Stimulated activated memory B cell treated with anti-CD40 and anti-IgM and Interleukin-4, amounts not matched to agents 10 μg/mL and 1 μg/mL and 100 μg/mL, for 72 hours (primary cell): ENCODE results near the gene DUXB.

Experiments
- ATAC-seq: fragments of 150-1000 bp; cut with Tn5 transposase; 2 replicates; pipeline ENCODE4 v1.10.0; 2021
- H3K27ac Mint-ChIP-seq: one replicate; pipeline ENCODE4 v1.8.0; 2022; ENCODE audit warnings: mild to moderate bottlenecking, mixed read lengths
- H3K27me3 Mint-ChIP-seq: one replicate; pipeline ENCODE4 v1.8.0; 2022; ENCODE audit warnings: mixed read lengths
- H3K36me3 Mint-ChIP-seq: one replicate; pipeline ENCODE4 v1.8.0; 2022; ENCODE audit warnings: mixed read lengths
- H3K4me1 Mint-ChIP-seq: one replicate; pipeline ENCODE4 v1.8.0; 2022; ENCODE audit warnings: mixed read lengths
- H3K4me3 Mint-ChIP-seq: one replicate; pipeline ENCODE4 v1.8.0; 2022; ENCODE audit warnings: mild to moderate bottlenecking, moderate library complexity, mixed read lengths
- H3K9me3 Mint-ChIP-seq: one replicate; pipeline ENCODE4 v1.8.0; 2022; ENCODE audit warnings: mixed read lengths

The DUXB gene

DNA sequence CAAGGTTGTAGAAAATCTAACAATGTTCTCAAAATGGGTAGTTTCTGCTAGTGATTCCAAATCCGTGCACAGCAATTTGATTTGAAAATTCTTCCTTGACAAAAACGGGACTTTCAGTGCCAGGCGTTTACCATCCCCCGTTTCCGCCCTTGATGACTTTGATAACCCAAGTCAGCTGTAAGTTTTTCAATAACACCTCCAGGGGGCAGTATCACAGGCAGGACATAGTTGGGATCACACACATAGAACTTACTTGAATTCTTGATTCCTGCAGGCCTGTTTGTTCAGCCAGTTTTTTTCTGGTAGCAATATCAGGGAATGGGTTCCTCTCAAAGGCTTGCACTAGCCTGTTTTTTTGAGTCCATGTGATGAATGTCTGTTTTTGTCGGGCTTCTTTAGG lies 5.6 kb downstream of the DUXB start:
- ATAC-seq: no peak
- Mint-ChIP-seq H3K9me3 (no peaks in the 10 kb centered on the region), H3K36me3 (no peaks in the 10 kb centered on the region), H3K27me3 (no peaks in the 10 kb centered on the region), H3K4me3 (no peak overlapping the region), H3K4me1 (no peaks in the 10 kb centered on the region), H3K27ac (no peak overlapping the region)

DNA sequence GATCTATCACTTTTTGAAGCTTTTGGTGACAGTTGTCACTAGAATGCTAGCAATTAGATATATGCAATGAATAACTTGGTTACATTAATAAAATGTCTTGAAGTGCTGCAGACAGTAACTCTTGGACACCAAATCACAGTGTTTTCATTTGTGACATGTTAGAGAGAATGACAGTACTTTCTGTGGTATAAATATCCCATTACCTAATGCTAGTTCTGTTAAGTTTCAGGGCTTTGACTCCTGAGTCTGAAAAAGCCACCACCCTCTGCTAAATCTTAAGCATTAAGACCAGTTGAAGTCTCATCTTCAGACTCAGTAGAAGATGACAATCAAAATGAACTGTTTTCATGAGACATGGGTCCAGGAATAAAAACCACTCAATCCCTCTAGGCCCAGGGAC lies 13.9 kb downstream of the DUXB start:
- Mint-ChIP-seq H3K4me1 (no peaks in the 10 kb centered on the region), H3K27ac (no peak overlapping the region), H3K4me3 (no peak overlapping the region), H3K36me3 (peaks cover 18% of the 10 kb centered on the region), H3K9me3 (peaks cover 12% of the 10 kb centered on the region), H3K27me3 (no peaks in the 10 kb centered on the region)
- no peak for ATAC-seq

DNA sequence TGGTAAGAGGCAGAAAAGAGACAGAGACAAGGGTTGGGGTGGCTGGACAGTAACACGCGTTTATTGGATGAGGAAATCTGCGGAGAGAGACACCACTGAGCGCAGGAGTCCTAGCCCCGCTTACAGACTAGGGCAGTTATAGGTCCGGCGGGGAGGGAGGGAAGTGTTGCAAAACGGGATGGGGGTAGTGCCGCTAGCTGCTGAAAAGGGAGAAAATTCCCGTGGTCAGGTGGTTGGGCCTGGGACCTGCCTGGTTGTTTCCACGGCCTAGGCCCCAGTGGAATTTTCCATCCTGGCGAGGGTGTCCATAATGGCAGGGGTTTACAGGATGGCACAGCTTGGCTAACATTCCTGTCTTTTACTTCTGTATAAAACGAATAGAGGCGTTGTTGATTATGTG lies 19.0 kb downstream of the DUXB start:
- ATAC-seq: no peak
- H3K4me1 Mint-ChIP-seq: no peaks in the 10 kb centered on the region
- H3K9me3 Mint-ChIP-seq: peaks cover 12% of the 10 kb centered on the region
- no peak overlapping the region for H3K4me3 Mint-ChIP-seq
- no peaks in the 10 kb centered on the region for H3K27me3 Mint-ChIP-seq
- peaks cover 13% of the 10 kb centered on the region for H3K36me3 Mint-ChIP-seq
- no peak overlapping the region for H3K27ac Mint-ChIP-seq

DNA sequence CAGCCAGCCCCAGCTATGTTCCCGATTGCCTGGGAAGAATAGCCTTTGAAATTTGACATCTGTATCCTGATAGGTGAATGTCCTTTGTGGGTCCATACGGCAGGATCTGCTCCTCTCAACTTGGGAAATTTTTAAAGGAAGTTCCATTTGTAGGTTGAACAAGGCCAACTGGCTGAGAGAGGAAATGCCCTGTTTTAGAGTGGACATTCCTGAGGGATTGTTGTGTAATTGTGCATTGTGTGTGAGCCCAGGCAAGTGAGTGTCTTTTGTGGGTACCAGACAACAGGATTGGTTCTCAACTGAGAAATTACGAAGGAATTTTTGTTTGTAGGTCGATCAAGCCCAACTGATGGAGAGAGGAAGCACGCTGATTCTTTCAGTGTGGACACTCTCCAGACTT lies 21.9 kb downstream of the DUXB start:
- no peak for ATAC-seq
- H3K4me1 Mint-ChIP-seq: no peaks in the 10 kb centered on the region
- H3K4me3 Mint-ChIP-seq: no peak overlapping the region
- H3K9me3 Mint-ChIP-seq: peaks cover 10% of the 10 kb centered on the region
- H3K27me3 Mint-ChIP-seq: no peaks in the 10 kb centered on the region
- H3K27ac Mint-ChIP-seq: no peak overlapping the region
- H3K36me3 Mint-ChIP-seq: peaks cover 17% of the 10 kb centered on the region

DNA sequence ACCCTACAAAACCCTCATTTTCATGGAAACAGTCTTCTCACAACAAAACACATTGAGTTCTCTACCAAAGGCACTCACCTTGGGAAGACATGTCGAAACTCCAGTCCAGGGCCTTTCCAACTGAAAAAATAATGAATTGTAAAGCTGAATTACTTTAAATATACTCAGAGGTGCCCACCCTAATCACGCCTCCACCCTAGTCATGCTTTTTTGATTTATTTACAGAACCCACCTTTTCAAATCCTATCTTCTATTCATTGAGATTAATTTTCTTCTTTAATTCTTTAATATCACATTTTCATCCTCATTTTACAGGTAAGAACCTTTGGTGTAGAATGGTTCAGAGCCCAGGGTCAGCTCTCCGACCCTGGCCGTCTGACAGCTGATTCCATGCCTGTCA lies 24.4 kb downstream of the DUXB start, which contains the start of gene CPHXL2:
Gene CPHXL2, minus strand, starts transcription at position 101 of the 400 bp plus-strand sequence. Its CDS starts 10 bp downstream, at position 91.
- no peaks in the 10 kb centered on the region for H3K9me3 Mint-ChIP-seq
- no peaks in the 10 kb centered on the region for H3K27me3 Mint-ChIP-seq
- ATAC-seq: no peak
- H3K4me3 Mint-ChIP-seq: no peak within 1 kb of the TSS
- H3K36me3 Mint-ChIP-seq: peaks cover 7% of the 10 kb centered on the region
- no peak within 1 kb of the TSS for H3K27ac Mint-ChIP-seq
- H3K4me1 Mint-ChIP-seq: no peaks in the 10 kb centered on the region

DNA sequence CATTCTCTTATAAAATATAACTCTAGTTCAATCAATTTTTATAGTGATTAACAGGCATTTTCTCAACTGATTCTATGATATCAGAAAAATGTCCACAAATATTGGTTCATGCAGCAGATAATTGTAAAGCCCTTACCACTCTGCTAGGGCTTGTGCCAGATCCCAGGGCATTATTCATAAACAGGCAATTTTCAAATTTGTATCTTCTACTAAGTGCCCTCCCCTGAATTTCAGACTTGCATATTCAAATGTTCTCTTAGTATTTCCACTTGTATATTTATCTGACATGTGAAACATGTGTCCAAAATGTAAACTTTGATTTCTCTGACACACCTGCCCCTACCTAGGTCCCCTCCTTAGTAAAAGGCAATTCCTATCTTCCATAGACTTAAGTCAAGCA lies 33.8 kb downstream of the DUXB start:
- Mint-ChIP-seq H3K4me1 (no peaks in the 10 kb centered on the region), H3K9me3 (no peaks in the 10 kb centered on the region), H3K36me3 (no peaks in the 10 kb centered on the region), H3K27me3 (no peaks in the 10 kb centered on the region), H3K4me3 (no peak overlapping the region), H3K27ac (no peak overlapping the region)
- ATAC-seq: no peak

DNA sequence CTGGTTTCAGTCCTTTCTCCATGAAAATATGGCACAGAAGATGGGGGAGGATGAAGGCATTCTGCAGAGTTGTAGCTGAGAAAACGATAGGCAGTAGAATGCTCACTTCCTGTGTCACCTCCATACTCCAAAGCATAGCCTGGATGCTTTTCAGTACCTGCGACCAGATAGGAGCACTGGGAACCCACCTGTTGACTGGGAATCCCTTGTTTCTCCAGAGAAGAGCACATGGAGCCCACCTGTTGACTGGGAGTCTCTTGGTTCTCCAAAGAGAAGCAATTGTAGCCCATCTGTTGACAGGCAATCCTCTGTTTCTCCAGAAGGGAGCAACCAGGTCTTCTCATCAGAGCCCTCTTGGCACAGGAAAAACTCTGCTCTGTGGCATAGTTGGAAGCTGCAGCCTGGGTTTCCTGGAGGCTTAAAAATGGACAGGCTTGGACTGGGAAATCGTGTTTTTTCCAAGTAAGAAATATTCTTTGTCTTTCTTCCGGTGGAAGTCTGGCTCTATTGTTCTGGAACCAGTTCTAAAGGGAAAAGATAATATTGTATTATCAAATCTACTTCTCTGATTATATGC lies 40.4 kb downstream of the DUXB start:
- no peaks in the 10 kb centered on the region for H3K9me3 Mint-ChIP-seq
- H3K4me3 Mint-ChIP-seq: no peak overlapping the region
- H3K27ac Mint-ChIP-seq: no peak overlapping the region
- H3K27me3 Mint-ChIP-seq: no peaks in the 10 kb centered on the region
- no peak for ATAC-seq
- peaks cover 8% of the 10 kb centered on the region for H3K4me1 Mint-ChIP-seq
- H3K36me3 Mint-ChIP-seq: peaks cover 30% of the 10 kb centered on the region

DNA sequence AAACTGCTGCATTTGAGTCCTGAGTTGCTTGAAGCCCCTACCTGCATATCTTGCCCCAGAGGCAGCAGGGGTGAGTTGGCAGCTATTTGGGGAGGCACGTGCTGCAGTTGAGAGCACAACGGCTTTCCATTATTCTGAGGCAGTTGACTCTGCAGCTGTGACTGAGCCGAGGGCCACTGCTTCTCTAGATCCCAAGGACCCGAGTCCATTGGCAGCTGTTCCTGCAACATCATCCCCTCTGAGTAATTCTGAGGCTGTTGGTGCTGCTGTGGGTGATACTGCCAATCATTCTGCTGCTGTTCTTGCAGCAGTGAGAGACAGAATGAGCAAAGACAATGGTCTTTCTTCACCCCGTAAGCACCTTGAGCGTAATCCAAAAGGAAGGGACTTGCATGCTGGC lies 40.9 kb downstream of the DUXB start:
- no peak for ATAC-seq
- Mint-ChIP-seq H3K4me1 (peaks cover 8% of the 10 kb centered on the region), H3K4me3 (no peak overlapping the region), H3K9me3 (no peaks in the 10 kb centered on the region), H3K27ac (no peak overlapping the region), H3K27me3 (no peaks in the 10 kb centered on the region), H3K36me3 (peaks cover 35% of the 10 kb centered on the region)

DNA sequence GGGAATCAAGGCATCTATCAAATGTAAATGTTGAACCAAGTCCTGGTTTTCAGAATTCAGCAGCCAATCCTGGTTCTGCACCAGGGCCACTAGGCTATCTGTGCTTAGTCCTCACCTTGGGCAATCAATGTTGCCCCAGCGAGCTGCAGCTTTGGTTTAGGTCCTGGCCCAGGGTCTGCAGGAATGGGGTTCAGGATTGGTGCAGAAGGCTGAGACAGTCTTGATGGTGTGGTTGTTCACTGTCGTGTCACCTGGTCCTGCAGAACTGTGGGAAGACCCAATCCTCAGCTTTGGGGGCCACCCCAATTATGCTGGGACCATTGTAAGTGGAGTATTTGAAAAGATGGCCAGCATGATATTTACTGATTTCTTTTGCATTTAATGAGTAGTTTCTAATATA lies 43.1 kb downstream of the DUXB start:
- no peaks in the 10 kb centered on the region for H3K27me3 Mint-ChIP-seq
- ATAC-seq: no peak
- H3K9me3 Mint-ChIP-seq: no peaks in the 10 kb centered on the region
- H3K27ac Mint-ChIP-seq: no peak overlapping the region
- peaks cover 47% of the 10 kb centered on the region for H3K36me3 Mint-ChIP-seq
- peaks cover 21% of the 10 kb centered on the region for H3K4me1 Mint-ChIP-seq
- H3K4me3 Mint-ChIP-seq: no peak overlapping the region

DNA sequence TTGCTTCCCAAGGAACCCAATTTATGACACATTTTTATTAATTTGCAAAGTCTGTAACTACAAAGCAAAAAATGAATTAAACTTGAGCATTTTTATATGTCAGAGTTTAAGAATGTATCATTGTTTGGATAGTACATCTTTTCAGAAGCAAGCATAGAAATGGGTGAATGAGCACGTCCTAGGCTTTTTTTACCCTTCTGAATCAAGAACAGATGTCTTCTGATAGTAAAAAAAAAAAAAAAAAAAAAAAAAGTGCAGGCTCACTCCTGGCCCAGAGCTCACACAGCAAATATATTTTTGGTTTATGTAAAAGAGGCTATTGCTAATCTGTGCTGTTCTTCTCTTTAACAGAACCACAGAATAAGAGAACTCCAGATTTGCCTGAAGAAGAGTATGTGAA lies 47.3 kb downstream of the DUXB start:
- H3K4me3 Mint-ChIP-seq: no peak overlapping the region
- H3K4me1 Mint-ChIP-seq: peaks cover 55% of the 10 kb centered on the region
- ATAC-seq: no peak
- H3K9me3 Mint-ChIP-seq: no peaks in the 10 kb centered on the region
- H3K27me3 Mint-ChIP-seq: no peaks in the 10 kb centered on the region
- peak overlapping the region; percentile 67 for H3K27ac Mint-ChIP-seq
- peaks cover 53% of the 10 kb centered on the region for H3K36me3 Mint-ChIP-seq

DNA sequence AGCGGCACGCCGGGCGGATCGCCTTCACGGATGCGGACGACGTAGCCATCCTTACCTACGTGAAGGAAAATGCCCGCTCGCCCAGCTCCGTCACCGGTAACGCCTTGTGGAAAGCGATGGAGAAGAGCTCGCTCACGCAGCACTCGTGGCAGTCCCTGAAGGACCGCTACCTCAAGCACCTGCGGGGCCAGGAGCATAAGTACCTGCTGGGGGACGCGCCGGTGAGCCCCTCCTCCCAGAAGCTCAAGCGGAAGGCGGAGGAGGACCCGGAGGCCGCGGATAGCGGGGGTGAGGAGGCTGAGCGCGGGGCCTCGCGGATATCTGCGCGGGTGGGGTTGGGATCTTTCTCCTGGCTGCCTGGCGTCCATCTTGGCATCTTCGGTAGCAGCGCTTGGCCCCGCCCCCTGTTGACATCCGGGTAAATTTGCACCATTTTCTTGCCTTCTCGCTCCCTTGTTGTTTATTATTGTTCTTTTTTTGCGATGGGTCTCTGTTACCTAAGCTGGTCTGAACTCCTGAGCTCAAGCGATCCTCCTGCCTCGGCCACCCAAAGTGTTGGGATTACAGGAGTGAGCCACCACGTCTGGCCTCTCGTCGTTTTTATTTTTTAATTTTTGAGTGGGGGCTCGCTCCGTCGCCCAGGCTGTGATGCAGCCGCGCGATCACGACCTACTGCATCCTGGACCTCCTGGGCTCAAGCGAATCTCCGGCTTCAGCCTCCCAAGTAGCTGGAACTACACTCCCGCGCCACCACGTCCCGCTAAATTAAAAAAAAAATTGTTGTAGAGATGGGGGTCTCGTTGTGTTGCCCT lies 52.8 kb downstream of the DUXB start:
- H3K27ac Mint-ChIP-seq: peak overlapping the region; percentile 97
- peaks cover 57% of the 10 kb centered on the region for H3K4me1 Mint-ChIP-seq
- H3K27me3 Mint-ChIP-seq: no peaks in the 10 kb centered on the region
- H3K4me3 Mint-ChIP-seq: peak overlapping the region; percentile 92
- H3K36me3 Mint-ChIP-seq: peaks cover 26% of the 10 kb centered on the region
- no peaks in the 10 kb centered on the region for H3K9me3 Mint-ChIP-seq
- peak; percentile 66 for ATAC-seq

DNA sequence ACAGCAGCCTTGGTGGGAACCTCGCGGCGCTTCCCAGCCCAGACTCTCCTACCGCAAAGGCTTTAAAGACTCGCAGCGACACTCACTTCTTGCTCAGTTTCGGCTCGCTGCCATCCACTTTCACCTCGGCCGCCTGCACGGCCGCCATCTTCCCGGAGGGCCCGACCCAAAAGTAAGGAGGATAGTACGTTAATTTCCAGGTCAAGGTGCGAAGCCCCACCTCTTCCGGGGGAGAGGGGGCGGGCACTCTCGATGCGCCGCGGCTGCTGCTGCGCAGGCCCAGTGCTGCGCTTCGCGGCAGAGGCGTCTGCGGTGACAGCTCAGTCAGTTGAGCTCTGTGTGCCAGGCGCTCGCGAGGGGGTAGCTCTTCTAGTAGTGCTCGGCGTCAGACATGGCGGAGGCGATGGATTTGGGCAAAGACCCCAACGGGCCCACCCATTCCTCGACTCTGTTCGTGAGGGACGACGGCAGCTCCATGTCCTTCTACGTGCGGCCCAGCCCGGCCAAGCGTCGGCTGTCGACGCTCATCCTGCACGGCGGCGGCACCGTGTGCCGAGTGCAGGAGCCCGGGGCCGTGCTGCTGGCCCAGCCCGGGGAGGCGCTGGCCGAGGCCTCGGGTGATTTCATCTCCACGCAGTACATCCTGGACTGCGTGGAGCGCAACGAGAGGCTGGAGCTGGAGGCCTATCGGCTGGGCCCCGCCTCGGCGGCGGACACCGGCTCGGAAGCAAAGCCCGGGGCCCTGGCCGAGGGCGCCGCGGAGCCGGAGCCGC lies 53.6 kb downstream of the DUXB start, which contains the start of the genes KARS1 and TERF2IP:
Gene KARS1, minus strand, starts transcription at position 174 of the 773 bp plus-strand sequence. Its CDS starts 26 bp downstream, at position 148.
Gene TERF2IP, plus strand, starts transcription at position 282 of the 773 bp plus-strand sequence. Its CDS starts 110 bp downstream, at position 392.
- ATAC-seq: peak; percentile 97
- H3K27me3 Mint-ChIP-seq: no peaks in the 10 kb centered on the region
- peak within 1 kb of the TSS; percentile 92 for H3K4me3 Mint-ChIP-seq
- H3K36me3 Mint-ChIP-seq: peaks cover 22% of the 10 kb centered on the region
- no peaks in the 10 kb centered on the region for H3K9me3 Mint-ChIP-seq
- peak within 1 kb of the TSS; percentile 97 for H3K27ac Mint-ChIP-seq
- peaks cover 49% of the 10 kb centered on the region for H3K4me1 Mint-ChIP-seq

DNA sequence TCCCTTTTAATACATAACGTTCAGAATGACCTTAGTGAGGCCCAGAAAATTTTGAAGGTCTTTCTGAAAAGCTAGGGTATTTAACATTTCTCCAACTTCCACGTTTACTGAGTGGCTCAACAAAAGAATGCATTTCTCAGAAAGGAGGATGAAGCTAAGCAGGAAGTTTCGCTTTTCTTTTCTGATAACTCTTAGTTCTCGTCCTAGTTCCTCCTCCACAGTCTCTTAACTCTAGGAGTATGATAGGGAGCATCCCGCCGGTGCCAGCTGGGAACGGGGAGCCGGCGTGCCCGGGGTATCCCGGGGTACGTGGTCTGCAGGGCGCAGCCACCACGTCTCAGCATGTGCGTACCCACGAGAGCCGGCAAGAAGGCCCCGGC lies 54.2 kb downstream of the DUXB start:
- Mint-ChIP-seq H3K36me3 (peaks cover 21% of the 10 kb centered on the region), H3K4me3 (peak overlapping the region; percentile 92), H3K27me3 (no peaks in the 10 kb centered on the region), H3K4me1 (peaks cover 44% of the 10 kb centered on the region), H3K27ac (peak overlapping the region; percentile 97), H3K9me3 (no peaks in the 10 kb centered on the region)
- peak; percentile 31 for ATAC-seq

DNA sequence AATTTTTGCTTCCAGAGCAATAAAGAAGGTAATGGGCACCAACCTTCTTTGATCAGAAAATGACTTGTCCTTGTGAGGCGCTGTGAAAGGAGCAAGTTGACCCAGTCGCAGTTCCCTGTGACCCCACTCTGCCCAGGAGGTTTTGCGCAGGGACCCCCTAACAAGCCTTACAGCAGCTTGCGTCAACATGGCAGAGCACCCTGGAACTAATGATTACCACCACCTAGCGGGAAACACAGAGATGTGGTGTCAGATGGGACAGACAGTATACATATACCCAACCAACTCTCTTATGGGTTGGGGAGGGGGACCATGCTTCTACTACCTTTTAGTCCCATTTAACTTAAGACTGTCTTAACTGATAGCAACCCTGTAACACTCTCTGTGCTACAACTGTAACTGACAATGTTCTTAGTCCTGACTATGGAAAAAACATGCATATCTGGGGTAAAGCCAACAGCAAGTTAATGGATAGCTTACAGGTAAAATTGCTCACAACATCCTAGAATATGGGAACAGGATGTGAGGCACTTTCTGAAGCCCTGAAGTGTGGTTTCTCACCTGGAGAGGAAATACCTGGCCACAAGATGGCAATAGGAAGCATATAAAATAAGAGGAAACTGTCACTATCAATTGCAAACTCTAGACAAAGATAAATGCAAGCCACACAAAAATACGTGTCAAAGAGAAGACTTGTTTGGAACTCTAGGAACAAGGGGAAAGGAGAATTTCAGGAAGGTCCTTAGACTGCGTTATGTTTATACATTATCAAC lies 56.8 kb downstream of the DUXB start:
- Mint-ChIP-seq H3K27me3 (no peaks in the 10 kb centered on the region), H3K36me3 (peaks cover 34% of the 10 kb centered on the region), H3K27ac (peak overlapping the region; percentile 50), H3K9me3 (no peaks in the 10 kb centered on the region), H3K4me3 (peak overlapping the region; percentile 21), H3K4me1 (peaks cover 20% of the 10 kb centered on the region)
- no peak for ATAC-seq
